GM12878 (cell line): ENCODE results near the gene UAP1L1. TPM values are rescaled to one million over a fixed set of nuclear protein-coding genes. Genes with fewer than 3 reads are reported as not detected.
"Not testable (repeated sequence)": the region's sequence is repeated elsewhere in the genome, so short reads cannot be mapped to it uniquely, and the experiment has no call there.

Experiments
- ATAC-seq: fragments of 200-7000 bp; cut with Tn5 transposase; 3 replicates; pipeline ENCODE4 v1.9.1; 2020; ENCODE audit warnings: mild to moderate bottlenecking, moderate library complexity
- BruUV-seq: library from RNA; stranded (reverse); fragments of 400-500 nt; replicated peaks from 2 replicates; lab custom pipeline; 2021; lab: Mats Ljungman, UMichigan
- CTCF ChIA-PET: fragments of 300-600 bp; sonication (Branson Sonifier 250); formaldehyde crosslinking; extraction: SDS; loops from one replicate; lab custom pipeline; 2021; ENCODE audit warnings: inconsistent platforms; lab: Yijun Ruan, JAX
- POLR2A ChIA-PET: fragments of 350-600 bp; formaldehyde crosslinking; extraction: SDS; loops from one replicate; lab custom pipeline; 2021; ENCODE audit warnings: inconsistent platforms; lab: Charles Lee
- RAD21 ChIA-PET: fragments of 300-600 bp; sonication (Branson Sonifier 250); formaldehyde crosslinking; loops from one replicate; lab custom pipeline; 2023; ENCODE audit warnings: antibody characterized with exemption; ENCODE audit not compliant: unreplicated experiment; lab: Charles Lee
- SMC1A ChIA-PET: fragments of 300-600 bp; sonication (Branson Sonifier 250); formaldehyde crosslinking; loops from one replicate; lab custom pipeline; 2023; ENCODE audit not compliant: unreplicated experiment, uncharacterized antibody; lab: Charles Lee
- DNase-seq: peaks from one replicate; pipeline ENCODE4 v3.0.0-alpha.2; 2011; ENCODE audit warnings: low read depth, low spot score
- FAIRE-seq: peaks from 3 replicates; lab custom pipeline; 2011; peaks lifted over from hg19 to GRCh38; lab: Jason Lieb, UNC
- H2AFZ ChIP-seq: 2 replicates; pipeline ENCODE4 v1.6.0; 2011; ENCODE audit warnings: low read depth, low read length, control low read depth; ENCODE audit not compliant: control insufficient read depth
- H3K27ac ChIP-seq: 2 replicates; pipeline ENCODE4 v1.5.1; 2011; ENCODE audit warnings: control low read depth; ENCODE audit not compliant: control insufficient read depth, insufficient read depth
- H3K27me3 ChIP-seq, 2 experiments: replicated peaks in 1 of 2; 2 replicates each; pipeline versions ENCODE4 v1.6.0 to v1.6.1; 2011; ENCODE audit warnings: low read length in 1 of 2; ENCODE audit not compliant: control insufficient read depth in 2 of 2, insufficient read depth in 2 of 2
- H3K36me3 ChIP-seq, 2 experiments: 2 replicates each; pipeline ENCODE4 v1.5.1; 2011; ENCODE audit warnings: low read length in 1 of 2; ENCODE audit not compliant: control insufficient read depth in 2 of 2, insufficient read depth in 2 of 2
- H3K4me1 ChIP-seq: 2 replicates; pipeline ENCODE4 v1.6.1; 2011; ENCODE audit warnings: mild to moderate bottlenecking, low read length, moderate library complexity, mixed read lengths; ENCODE audit not compliant: control insufficient read depth, insufficient read depth
- H3K4me2 ChIP-seq: 2 replicates; pipeline ENCODE4 v1.6.0; 2011; ENCODE audit warnings: control low read depth; ENCODE audit not compliant: control insufficient read depth, insufficient read depth
- H3K4me3 ChIP-seq: fragments of 200-600 bp; sonication (generic); 2 replicates; pipeline ENCODE4 v1.5.1; 2016
- H3K79me2 ChIP-seq: 2 replicates; pipeline ENCODE4 v1.6.0; 2011; ENCODE audit warnings: low read length; ENCODE audit not compliant: control insufficient read depth, insufficient read depth
- H3K9ac ChIP-seq: 2 replicates; pipeline ENCODE4 v1.8.0; 2011; ENCODE audit warnings: low read length, control low read depth, mixed read lengths; ENCODE audit not compliant: control insufficient read depth, insufficient read depth
- H3K9me3 ChIP-seq: replicated peaks from 3 replicates; pipeline ENCODE4 v1.5.1; 2011; ENCODE audit warnings: mild to moderate bottlenecking, low read length; ENCODE audit not compliant: control insufficient read depth, insufficient read depth
- H4K20me1 ChIP-seq: 2 replicates; pipeline ENCODE4 v1.6.0; 2011; ENCODE audit not compliant: control insufficient read depth, insufficient read depth
- RAD51 ChIP-seq: fragments of 450-650 bp; IDR thresholded peaks from 2 replicates; pipeline ENCODE4 v1.6.1; 2016; ENCODE audit warnings: moderate library complexity, mild to moderate bottlenecking, inconsistent platforms
- ZNF217 ChIP-seq: fragments of 450-650 bp; IDR thresholded peaks from 2 replicates; pipeline ENCODE4 v1.6.1; 2017; ENCODE audit warnings: antibody characterized with exemption, mild to moderate bottlenecking
- ZNF384 ChIP-seq: IDR thresholded peaks from 2 replicates; pipeline ENCODE4 v1.6.1; 2012; ENCODE audit warnings: low read depth, mild to moderate bottlenecking, low read length, improper control_type of control experiment, borderline replicate concordance
- WGBS: methylation state at CpG from one replicate; pipeline ENCODE4 v1.1.6; 2016; ENCODE audit warnings: low lambda C conversion rate; ENCODE audit not compliant: insufficient replicate concordance, insufficient coverage; ENCODE audit errors: missing lambda C conversion rate; 5-methylcytosine and 5-hydroxymethylcytosine counted together
- in situ Hi-C: fragments of 300-500 bp; cut with MboI; formaldehyde crosslinking; loops from 9 replicates; pipeline ENCODE4 v1.14.3; 2018; ENCODE audit warnings: mixed read lengths
- intact Hi-C: fragments of 100-400 bp; cut with micrococcal nuclease; formaldehyde crosslinking; loops from one replicate; pipeline ENCODE4 v1.14.2; 2022; ENCODE audit not compliant: unreplicated experiment
- polyA plus RNA-seq, 11 experiments: library from polyadenylated mRNA; depleted of rRNA in 4 of 11; unstranded in 6 of 11; stranded (reverse) in 5 of 11; fragments of >200 nt; fragmentation: Nextera tagmentation in 4 of 11; fragmentation: Illumina TruSeq in 1 of 11; extraction: Ambion mirVana in 4 of 11; extraction: Trizol in 1 of 11; gene quantifications; 1 replicate in 1 of 11; 2 replicates in 10 of 11; pipeline versions ENCODE4 v1.2.1 to v1.2.3, GENCODE V29; 2011 to 2016; ENCODE audit warnings: inconsistent platforms in 2 of 11, missing spikeins in 2 of 11, low read depth in 1 of 11
- total RNA-seq, 4 experiments: library from RNA; depleted of rRNA in 3 of 4; stranded (reverse); fragments of >200 nt in 3 of 4; fragmentation: Illumina TruSeq in 1 of 4; extraction: Trizol in 1 of 4; gene quantifications; 2 replicates each; pipeline versions ENCODE4 v1.2.1 to v1.2.3, GENCODE V29; 2013 to 2021

The UAP1L1 gene
- total and polyA plus RNA-seq, 10 of the 15 experiments (the other 5 are each of a cell fraction or from before 2014, with no cell fraction given), result 0.29 to 15.7 (median 5.8) TPM

- TF ChIP-seq RAD51, result peak; percentile 89
Measured at GRCh38 chr9:137121927-137122795, 44.8 kb downstream of the UAP1L1 start (continued).

GRCh38 chr9:137122796-137123467 is 45.6 kb downstream of the UAP1L1 start:
- Histone ChIP-seq H3K4me3 (0 out of 2 replicates have a peak overlapping the region, but pooled peaks have one; percentile 3), H3K79me2 (peaks cover 14% of the 10 kb centered on the region)
- POLR2A ChIA-PET, result interaction anchor here (0.5 to 2.6 kb wide), 12 partner anchors 28 to 333 kb away, joined by 3 to 18 read pairs (median 4); partner anchors contain the start of genes TMEM210 and TUBB4B

More at GRCh38 chr9:137122796-137123467, 45.6 kb downstream of the UAP1L1 start:
- intact Hi-C loops (loop anchor here (2.0 kb wide), 1 partner anchor 78 kb away; the partner anchor contains the start of gene TPRN), in situ Hi-C loops (loop anchor here (5.0 kb wide), 1 partner anchor 104 kb away; the partner anchor contains the start of genes CYSRT1 and RNF224)
- BruUV-seq, H3K9me3 ChIP-seq, DNase-seq, H4K20me1 ChIP-seq, H2AFZ ChIP-seq, FAIRE-seq, H3K27me3 ChIP-seq, H3K36me3 ChIP-seq, H3K9ac ChIP-seq: not testable (repeated sequence)
- RAD21 ChIA-PET, result interaction anchor here (0.7 to 2.9 kb wide), 7 partner anchors 27 to 118 kb away, joined by 3 to 26 read pairs (median 5); partner anchors contain the start of genes CYSRT1, RNF208, RNF224 and TUBB4B
- H3K4me1 ChIP-seq, result peaks cover 41% of the 10 kb centered on the region
- ATAC-seq, result peak; percentile 54
- TF ChIP-seq ZNF384, result peak; percentile 36; the same call in 1 of the 2 replicates
- TF ChIP-seq ZNF217, result 0 out of 2 replicates have a peak, but pooled peaks have one; percentile 22
- SMC1A ChIA-PET, result interaction anchor here (0.8 to 2.6 kb wide), 3 partner anchors 8 to 117 kb away, joined by 3 to 14 read pairs (median 4); no protein-coding TSS in a partner anchor
- CTCF ChIA-PET, result interaction anchor here (0.8 to 2.6 kb wide), 10 partner anchors 27 to 114 kb away, joined by 3 to 16 read pairs (median 3); partner anchors contain the start of genes CYSRT1 and RNF224
- H3K4me2 ChIP-seq, result peak overlapping the region; percentile 58
- peak overlapping the region; percentile 47 for H3K27ac ChIP-seq
- WGBS, result 16% methylated on average over 14 of the region's 16 CpGs
